ENCODE results near the gene METTL13. TPM values are rescaled to one million over a fixed set of nuclear protein-coding genes. Genes with fewer than 3 reads are reported as not detected.
A peak's percentile ranks its signal among the peaks of the same experiment; 100 is the strongest.
"Not testable (repeated sequence)": the region's sequence is repeated elsewhere in the genome, so short reads cannot be mapped to it uniquely, and the experiment has no call there.

METTL13 gene
- total RNA-seq, 1 donor from 2014 or later: 25.1 TPM

DNA sequence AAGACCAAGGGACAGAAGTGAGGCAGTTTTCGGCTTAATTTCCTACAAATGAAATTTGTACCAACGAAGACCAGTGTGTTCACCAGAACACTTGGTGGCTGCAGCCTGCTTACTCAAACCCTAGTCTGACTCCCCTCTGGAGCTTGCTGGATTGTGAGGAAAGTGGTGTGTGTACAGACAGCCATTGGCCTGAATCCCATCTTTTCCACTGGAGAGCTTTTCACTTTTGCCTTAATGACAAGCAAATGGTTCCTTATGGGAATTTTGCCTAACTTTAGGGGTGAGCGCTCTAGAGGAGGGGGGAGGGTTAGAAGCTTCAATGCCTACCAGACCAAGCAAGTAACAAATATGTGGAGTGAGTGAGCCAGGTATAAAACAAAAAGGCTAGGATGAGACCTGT, 17.3 kb downstream of the METTL13 start:
- Histone ChIP-seq H3K4me3 (no peak overlapping the region), H3K4me1 (no peaks in the 10 kb centered on the region), H3K36me3 (peaks cover 57% of the 10 kb centered on the region), H3K9me3 (no peaks in the 10 kb centered on the region), H3K27ac (no peak overlapping the region), H3K27me3 (ENCODE audit: low read depth) (no peaks in the 10 kb centered on the region)
- intact Hi-C loops (cut with DNase I): no loop called here
- DNase-seq (no peak), ATAC-seq (peak in 1 of 2 donors; percentile 23)
- TF ChIP-seq, protein P1, sequence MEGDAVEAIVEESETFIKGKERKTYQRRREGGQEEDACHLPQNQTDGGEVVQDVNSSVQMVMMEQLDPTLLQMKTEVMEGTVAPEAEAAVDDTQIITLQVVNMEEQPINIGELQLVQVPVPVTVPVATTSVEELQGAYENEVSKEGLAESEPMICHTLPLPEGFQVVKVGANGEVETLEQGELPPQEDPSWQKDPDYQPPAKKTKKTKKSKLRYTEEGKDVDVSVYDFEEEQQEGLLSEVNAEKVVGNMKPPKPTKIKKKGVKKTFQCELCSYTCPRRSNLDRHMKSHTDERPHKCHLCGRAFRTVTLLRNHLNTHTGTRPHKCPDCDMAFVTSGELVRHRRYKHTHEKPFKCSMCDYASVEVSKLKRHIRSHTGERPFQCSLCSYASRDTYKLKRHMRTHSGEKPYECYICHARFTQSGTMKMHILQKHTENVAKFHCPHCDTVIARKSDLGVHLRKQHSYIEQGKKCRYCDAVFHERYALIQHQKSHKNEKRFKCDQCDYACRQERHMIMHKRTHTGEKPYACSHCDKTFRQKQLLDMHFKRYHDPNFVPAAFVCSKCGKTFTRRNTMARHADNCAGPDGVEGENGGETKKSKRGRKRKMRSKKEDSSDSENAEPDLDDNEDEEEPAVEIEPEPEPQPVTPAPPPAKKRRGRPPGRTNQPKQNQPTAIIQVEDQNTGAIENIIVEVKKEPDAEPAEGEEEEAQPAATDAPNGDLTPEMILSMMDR (IDR thresholded peaks at IDR 0.05): no peak

DNA sequence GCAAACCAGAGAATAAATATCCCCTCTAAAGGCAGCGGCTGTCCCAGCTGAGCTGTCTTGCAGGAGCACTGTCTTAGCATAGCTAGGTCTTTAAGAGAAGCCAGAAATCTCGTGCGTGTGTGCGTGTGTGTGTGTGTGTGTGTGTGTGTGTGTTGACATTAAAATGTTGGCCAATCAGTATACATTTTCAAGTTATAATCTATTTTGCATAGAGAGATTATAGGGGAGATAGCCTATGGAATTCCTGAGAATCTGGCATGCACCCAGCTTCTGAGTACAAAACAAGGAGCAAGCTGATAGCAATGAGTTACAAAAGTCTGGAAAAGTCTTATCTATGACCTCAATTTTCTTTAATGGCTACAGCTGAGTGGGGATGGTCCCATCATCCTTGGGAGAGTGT, 17.7 kb downstream of the METTL13 start:
- Histone ChIP-seq H3K27me3 (ENCODE audit: low read depth) (no peaks in the 10 kb centered on the region), H3K36me3 (peaks cover 53% of the 10 kb centered on the region), H3K4me1 (no peaks in the 10 kb centered on the region), H3K9me3 (no peaks in the 10 kb centered on the region), H3K4me3 (no peak overlapping the region), H3K27ac (no peak overlapping the region)
- peak in 1 of 2 donors; percentile 6 for ATAC-seq
- TF ChIP-seq, protein P1 (IDR thresholded peaks at IDR 0.05): no peak
- no peak for DNase-seq
- intact Hi-C loops (cut with DNase I): no loop called here

DNA sequence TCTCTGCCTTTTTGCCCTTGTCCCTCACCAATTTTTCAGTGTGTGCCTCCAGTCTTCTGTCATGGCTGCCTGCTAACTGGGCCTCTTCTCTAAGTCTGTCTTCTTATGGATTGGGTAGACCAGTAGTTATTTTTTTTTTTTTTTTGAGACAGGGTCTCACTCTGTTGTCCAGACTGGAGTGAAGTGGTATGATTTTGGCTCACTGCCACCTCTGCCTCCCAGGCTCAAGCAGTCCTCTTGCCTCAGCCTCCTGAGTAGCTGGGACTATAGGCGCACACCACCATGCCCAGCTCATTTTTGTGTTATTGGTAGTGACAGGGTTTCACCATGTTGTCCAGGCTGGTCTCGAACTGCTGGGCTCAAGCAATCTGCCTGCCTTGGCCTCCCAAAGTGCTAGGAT, 18.2 kb downstream of the METTL13 start:
- not testable (repeated sequence) for DNase-seq; H3K27ac ChIP-seq; H3K27me3 ChIP-seq (ENCODE audit: low read depth); H3K4me1 ChIP-seq; H3K9me3 ChIP-seq; H3K4me3 ChIP-seq; ATAC-seq
- peaks cover 48% of the 10 kb centered on the region for H3K36me3 ChIP-seq
- intact Hi-C loops (cut with DNase I): loop anchor here (5.0 kb wide), 1 partner anchor 188 kb away; no protein-coding TSS in a partner anchor

DNA sequence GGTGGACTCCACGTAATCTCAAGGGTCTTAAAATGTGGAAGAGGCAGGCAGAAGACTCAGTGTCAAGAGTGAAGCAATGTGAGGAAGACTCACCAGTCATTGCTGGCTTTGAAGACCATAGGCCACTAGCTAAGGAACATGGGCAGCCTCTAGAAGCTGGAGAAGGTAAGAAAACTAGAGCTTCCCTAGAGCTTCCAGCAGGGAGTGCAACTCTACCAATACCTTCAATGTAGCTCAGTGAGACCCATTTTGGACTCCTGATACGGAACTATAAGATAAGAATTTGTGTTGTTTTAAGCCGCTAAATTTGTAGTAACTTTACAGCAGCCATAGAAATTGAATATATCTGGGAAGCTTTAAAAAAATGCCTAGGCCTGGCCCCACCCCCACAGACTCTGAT, 18.9 kb downstream of the METTL13 start:
- ATAC-seq (no peak), DNase-seq (no peak)
- no peak overlapping the region for H3K27ac ChIP-seq
- TF ChIP-seq, protein P1 (IDR thresholded peaks at IDR 0.05): no peak
- intact Hi-C loops (cut with DNase I): loop anchor here (5.0 kb wide), 1 partner anchor 187 kb away; no protein-coding TSS in a partner anchor
- H3K36me3 ChIP-seq: peaks cover 42% of the 10 kb centered on the region
- no peaks in the 10 kb centered on the region for H3K4me1 ChIP-seq
- H3K4me3 ChIP-seq: no peak overlapping the region
- H3K27me3 ChIP-seq (ENCODE audit: low read depth): no peaks in the 10 kb centered on the region
- no peaks in the 10 kb centered on the region for H3K9me3 ChIP-seq

- no peak for ATAC-seq
- Histone ChIP-seq H3K27me3 (ENCODE audit: low read depth) (no peaks in the 10 kb centered on the region), H3K4me1 (no peaks in the 10 kb centered on the region), H3K9me3 (no peaks in the 10 kb centered on the region), H3K27ac (no peak overlapping the region), H3K4me3 (no peak overlapping the region), H3K36me3 (peaks cover 37% of the 10 kb centered on the region)
- TF ChIP-seq, protein P1 (IDR thresholded peaks at IDR 0.05): no peak
- no peak for DNase-seq
- intact Hi-C loops (cut with DNase I): loop anchor here (5.0 kb wide), 1 partner anchor 186 kb away; no protein-coding TSS in a partner anchor
Measured at GRCh38 chr1:171800851-171801250, 19.4 kb downstream of the METTL13 start.

GRCh38 chr1:171801487-171801891, 20.0 kb downstream of the METTL13 start:
- DNase-seq (no peak), ATAC-seq (peak; percentile 50 to 65)
- H3K36me3 ChIP-seq: peaks cover 30% of the 10 kb centered on the region

More at GRCh38 chr1:171801487-171801891, 20.0 kb downstream of the METTL13 start:
- no peaks in the 10 kb centered on the region for H3K9me3 ChIP-seq
- intact Hi-C loops (cut with DNase I): loop anchor here (5.0 kb wide), 1 partner anchor 186 kb away; no protein-coding TSS in a partner anchor
- TF ChIP-seq, protein P1 (IDR thresholded peaks at IDR 0.05): peak; percentile 75
- no peaks in the 10 kb centered on the region for H3K27me3 ChIP-seq (ENCODE audit: low read depth)
- peaks cover 3% of the 10 kb centered on the region for H3K4me1 ChIP-seq
- H3K4me3 ChIP-seq: no peak overlapping the region
- H3K27ac ChIP-seq: no peak overlapping the region

Measured in lower lobe of right lung (tissue), 2 donors.